Stimulated activated CD4-positive, alpha-beta T cell treated with anti-CD3 and anti-CD28 coated beads, Interleukin-4, amount 100 ng/mL, for 24 hours (primary cell): ENCODE measurements around the gene KCNAB2.

ENCODE experiments used
- DNase-seq: peaks from one replicate; pipeline ENCODE4 v3.0.0-alpha.2; 2020

The KCNAB2 gene

DNA sequence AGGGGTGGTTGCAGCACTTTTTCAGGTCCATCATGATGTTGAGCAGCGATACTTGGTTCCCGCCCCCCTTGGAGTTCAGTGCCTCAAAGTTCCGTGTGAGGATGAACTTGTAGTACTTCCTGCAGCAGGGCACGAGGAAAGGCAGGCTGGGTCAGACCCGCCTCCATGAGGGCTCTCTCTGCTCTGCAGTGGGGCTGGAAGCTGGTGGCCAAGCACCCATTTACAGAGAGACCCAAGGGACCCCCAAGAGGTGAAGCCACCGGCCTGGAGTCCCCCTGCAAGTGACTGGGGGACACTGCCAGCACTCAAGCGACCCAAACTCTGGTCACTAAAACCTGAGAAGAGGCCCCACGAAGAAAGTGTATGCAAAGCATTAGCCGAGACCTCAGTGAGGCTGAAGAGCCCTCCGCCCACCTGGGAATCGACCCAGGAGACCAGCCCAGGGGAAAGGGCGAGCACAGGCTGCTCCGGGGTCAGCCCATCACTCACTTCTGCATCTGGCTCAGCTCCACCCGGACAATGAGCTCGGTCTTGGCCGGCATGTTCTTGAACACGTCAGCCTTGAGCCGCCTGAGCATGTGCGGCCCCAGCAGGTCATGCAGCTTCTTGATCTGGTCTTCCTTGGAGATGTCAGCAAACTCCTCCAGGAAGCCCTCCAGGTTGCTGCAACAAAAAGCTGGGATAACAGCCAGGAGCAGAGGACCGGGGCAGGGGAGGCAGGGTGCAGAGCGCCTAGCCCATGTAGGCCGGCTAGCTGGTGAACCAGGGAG is 89.2 kb downstream of the KCNAB2 start:
- no peak for DNase-seq

DNA sequence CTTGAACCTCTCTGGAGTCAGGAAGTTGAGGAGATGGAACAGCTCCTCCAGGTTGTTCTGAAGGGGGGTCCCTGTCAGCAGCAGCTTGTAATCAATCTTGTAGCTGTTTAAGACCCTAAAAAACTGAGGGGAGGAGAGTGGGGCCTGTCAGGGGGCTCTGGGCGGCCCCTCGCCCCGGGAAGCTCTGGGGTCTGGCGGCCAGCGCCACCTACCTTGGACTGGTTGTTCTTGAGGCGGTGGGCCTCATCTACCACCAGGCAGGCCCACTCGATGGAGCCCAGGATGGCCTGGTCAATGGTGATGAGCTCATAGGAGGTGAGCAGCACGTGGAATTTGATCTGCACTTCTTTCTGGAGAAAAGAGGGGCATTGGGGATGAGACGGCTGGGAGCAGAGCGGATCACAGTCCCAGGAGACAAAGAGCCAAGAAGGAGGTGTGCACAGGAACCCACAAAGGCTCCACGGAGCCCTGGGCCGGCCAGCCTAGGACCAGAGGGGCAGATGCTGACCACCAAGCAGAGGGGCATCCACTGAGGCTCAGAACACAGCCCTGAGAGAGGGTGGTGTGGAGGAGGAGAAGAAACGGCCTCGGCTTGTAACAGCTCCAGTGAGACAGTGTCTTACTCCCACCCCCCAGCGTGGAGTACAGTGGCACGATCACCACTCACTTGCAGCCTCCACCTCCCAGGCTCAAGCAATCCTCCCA is 91.0 kb downstream of the KCNAB2 start:
- no peak for DNase-seq

DNA sequence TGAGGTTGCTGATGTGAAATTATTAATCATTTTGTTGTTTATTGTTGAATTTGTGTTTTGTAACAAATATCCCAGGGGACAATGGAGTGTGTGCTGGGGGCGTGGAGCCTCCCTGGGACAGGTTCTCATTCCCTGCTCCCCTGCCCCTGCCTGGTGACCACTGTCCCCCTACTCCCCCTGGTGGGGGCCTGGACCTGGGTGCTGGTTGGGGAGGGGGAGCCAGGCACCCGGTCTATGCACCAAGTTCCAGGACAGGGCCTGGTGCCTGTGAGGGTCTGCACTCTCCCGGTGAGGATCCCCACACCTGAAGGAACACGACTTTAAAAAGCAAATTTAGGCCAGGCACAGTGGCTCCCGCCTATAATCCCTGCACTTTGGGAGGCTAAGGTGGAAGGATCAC is 92.1 kb downstream of the KCNAB2 start:
- no peak for DNase-seq

- no peak for DNase-seq
Observed at GRCh38 chr1:6140413-6140812, 94.7 kb downstream of the KCNAB2 start.

DNA sequence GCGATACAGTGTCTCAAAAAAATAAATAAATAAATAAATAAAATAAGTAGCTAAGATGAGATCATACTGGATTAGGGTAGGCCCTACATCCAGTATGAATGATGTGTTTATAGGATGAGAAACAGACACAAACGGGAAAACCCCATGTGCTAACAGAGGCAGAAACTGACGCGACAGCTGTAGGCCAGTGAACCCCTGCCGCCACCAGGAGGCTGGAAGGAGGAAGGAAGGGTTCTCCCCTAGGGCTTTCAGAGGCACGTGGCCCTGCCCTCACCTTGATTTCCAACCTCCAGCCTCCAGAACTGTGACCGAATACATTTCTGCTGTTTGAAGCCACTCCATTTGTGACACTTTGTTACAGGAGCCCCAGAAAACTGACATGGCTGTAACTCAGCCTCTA is 95.9 kb downstream of the KCNAB2 start:
- peak; percentile 18 for DNase-seq

- DNase-seq: no peak
Observed at GRCh38 chr1:6142036-6142621, 96.4 kb downstream of the KCNAB2 start.

DNA sequence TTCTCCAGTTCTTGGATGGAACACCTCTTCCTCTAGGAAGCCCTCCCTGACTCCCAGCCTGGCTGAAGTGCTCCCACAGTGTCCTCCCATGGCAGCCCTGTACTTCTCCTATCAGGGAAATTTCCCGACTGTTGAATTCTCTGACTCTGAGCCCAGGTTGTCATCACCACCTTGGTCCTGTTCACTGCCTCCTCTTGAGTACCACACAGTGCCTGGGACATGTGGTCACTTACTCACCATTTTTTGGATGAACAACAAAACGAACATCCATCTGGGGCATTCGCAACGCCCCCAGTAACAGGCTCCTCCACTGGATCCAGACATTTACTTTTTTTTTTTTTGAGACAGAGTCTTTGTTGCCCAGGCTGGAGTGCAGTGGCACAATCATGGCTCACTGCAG is 97.0 kb downstream of the KCNAB2 start:
- no peak for DNase-seq

GRCh38 chr1:6143395-6143794 is 97.7 kb downstream of the KCNAB2 start:
- no peak for DNase-seq

DNA sequence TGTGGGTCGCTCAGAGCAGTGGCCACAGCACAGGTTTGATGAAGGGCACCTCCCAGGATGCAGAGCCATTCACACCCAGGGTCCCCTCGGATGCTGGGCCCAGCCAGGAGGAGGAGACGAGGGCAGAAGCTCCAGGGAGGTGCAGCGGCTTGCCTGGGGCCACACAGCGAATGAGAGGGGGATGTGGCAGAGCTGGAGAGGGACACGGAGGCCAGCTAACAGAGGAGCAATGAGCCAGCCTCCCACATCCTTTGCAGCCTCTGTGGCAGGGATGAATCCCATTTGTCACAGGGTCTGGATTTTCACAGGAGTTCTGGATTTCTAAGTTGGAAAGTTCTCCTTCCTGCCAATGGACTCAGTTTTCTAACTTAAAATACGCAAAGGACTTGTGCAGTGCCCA is 98.5 kb downstream of the KCNAB2 start:
- no peak for DNase-seq

GRCh38 chr1:6144647-6145395 is 99.1 kb downstream of the KCNAB2 start:
- DNase-seq: no peak

DNA sequence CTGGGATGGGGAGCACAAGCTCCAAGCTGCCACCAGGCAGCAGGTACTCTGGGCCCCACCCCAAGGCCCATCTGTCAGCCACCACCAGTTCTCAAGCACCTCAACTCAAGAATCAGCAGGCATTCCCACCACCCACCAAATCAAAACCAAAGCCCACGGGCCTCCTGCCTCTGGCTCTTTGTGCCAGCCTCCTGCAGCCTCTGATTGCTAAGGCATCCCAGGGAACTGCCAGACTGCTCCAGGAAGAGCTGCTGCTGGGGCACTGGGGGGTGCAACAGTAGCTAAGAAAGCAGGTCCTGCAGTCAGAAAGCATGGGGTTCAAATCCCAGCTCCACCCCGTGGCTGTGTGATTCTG is 99.7 kb downstream of the KCNAB2 start:
- DNase-seq: no peak

GRCh38 chr1:6145864-6146410 is 100.2 kb downstream of the KCNAB2 start:
- no peak for DNase-seq

DNA sequence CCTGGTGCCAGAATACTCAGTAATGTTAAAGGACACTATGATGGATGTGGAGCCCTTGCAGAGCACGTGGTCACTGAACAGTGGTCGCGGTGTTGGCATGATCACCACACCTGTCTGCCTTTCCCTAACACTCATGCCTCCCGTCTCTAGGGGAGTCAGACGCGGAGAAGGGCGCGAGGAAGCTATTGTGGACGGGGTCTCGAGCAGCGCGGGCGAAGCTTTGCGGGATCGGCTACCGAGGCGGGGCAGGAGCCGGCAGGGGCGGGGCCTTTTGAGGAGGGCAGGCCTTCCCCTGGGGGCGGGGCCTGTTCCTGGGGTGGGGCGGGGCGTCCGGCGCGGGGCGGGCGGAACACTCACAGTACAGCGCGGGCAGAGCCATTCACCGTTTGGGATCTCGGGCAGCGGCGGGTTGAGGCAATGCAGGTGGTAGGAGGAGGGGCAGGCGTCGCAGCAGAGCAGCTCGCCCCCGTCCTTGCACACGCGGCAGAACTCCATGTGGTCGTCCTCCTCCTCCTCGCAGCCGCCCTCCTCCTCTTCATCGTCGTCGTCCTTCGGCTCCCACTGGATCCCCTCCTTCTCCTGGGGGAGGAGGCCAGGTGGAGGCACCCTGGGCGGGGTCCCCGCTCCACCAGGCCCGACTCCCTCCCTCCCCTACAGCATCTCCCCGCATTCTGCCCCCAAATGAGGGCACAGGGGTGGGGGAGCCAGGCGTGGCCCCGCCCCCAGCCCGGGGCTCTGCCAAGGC is 103.0 kb downstream of the KCNAB2 start:
- DNase-seq: peak; percentile 66

- DNase-seq: no peak
Observed at GRCh38 chr1:6149597-6149996, 103.9 kb downstream of the KCNAB2 start.

- no peak for DNase-seq
Observed at GRCh38 chr1:6150006-6150938, 104.6 kb downstream of the KCNAB2 start.
